ENCODE measurements around the gene PARP15.
"Not testable (repeated sequence)": the region's sequence is repeated elsewhere in the genome, so short reads cannot be mapped to it uniquely, and the experiment has no call there.

PARP15 gene

GRCh38 chr3:122668930-122669730 lies 91.7 kb downstream of the PARP15 start:
- DNase-seq (ENCODE audit: low read depth) = peak; percentile 41

DNA sequence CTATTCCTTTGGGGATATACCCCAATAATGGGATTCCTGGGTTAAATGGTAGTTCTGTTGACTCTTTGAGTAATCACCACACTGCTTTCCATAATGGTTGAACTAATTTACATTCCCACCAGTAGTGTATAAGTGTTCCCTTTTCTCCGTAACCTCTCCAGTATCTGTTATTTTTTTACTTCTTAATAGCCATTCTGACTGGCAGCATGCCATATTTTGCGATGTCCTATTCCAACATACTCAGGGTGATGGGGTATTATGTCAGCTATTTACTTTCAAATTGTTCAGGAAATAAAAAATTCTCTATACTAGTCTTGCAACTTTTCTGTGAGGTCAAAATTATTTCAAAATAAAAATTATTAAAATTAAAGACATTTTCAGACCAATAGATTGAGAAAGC lies 94.1 kb downstream of the PARP15 start:
- no peak for DNase-seq (ENCODE audit: low read depth)

GRCh38 chr3:122674339-122674738 lies 96.9 kb downstream of the PARP15 start:
- DNase-seq (ENCODE audit: low read depth) = no peak

DNA sequence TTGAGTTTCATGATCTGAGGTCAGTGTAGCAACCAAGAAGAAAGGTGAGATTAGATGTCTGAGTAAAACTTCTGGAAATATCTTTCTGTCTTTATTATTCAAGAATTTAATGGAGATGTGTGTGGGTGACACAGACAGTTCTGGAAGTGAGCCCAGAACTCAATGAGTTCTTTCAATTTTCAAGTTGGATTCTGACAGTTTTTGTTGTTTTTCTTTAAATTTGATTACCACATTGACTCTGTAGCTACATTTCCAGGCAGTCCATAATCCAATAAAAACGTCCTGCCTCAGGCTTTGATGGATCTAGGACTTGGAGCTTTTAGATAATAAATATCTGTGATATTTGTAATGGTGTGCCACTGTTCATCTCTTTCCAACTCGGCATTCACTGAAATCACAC lies 99.3 kb downstream of the PARP15 start:
- DNase-seq (ENCODE audit: low read depth) = no peak

DNA sequence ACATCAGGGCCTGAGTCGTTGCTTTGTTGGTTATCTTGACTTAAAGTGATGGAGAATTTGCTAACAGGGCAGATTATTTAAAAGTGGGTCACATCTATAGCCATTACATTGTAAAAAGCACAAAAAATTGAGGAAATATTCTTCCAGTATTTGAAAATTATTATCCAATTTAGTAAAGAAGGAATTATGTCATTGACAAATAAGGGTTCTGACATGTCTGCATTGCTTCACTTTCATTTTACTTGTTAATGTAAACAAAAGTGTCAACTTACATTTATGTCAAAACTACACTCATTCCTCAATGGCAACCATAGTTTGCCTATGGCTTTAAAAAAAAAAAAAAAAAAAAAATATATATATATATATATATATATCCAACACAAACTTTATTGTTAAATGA lies 99.8 kb downstream of the PARP15 start:
- no peak for DNase-seq (ENCODE audit: low read depth)

GRCh38 chr3:122678506-122678905 lies 101.1 kb downstream of the PARP15 start:
- no peak for DNase-seq (ENCODE audit: low read depth)

- peak; percentile 36 for DNase-seq (ENCODE audit: low read depth)
Observed at GRCh38 chr3:122679085-122679881, 101.8 kb downstream of the PARP15 start.

DNA sequence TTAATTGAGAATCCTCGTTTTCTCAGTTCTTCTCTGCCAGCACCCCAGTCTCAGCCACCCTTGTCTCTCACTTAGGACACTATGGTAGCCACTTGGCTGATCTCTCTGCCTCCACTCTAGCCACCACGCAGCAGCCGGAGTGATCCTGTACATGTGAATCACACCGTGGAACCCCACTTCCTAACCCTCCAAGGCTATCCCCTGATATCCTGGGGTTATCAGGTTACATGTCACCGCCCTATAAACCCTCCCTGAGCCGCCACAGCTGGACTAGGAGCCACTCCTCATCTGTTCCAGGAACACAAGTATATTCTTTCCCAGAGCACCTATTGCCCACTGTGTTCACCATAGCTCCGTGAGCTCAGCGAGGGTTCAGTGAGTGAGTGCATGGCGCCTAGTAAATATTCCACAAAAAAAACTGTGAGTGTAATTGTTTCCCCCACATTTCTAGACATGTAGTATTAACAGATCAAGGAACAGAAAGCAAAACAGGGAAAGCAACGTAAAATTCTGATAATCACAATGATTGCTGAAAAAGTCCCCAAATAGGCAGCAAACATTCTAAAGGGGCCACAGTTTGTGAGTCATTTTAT lies 102.5 kb downstream of the PARP15 start:
- no peak for DNase-seq (ENCODE audit: low read depth)

GRCh38 chr3:122680475-122681283 lies 103.2 kb downstream of the PARP15 start, which contains the start of gene PARP14:
Gene PARP14, plus strand, starts transcription at chr3:122680839. Its CDS starts 45 bp downstream, at chr3:122680884.
- no peak for DNase-seq (ENCODE audit: low read depth)

GRCh38 chr3:122681284-122681973 lies 104.0 kb downstream of the PARP15 start:
- DNase-seq (ENCODE audit: low read depth) = no peak

- no peak for DNase-seq (ENCODE audit: low read depth)
Observed at GRCh38 chr3:122681974-122682409, 104.5 kb downstream of the PARP15 start.

DNA sequence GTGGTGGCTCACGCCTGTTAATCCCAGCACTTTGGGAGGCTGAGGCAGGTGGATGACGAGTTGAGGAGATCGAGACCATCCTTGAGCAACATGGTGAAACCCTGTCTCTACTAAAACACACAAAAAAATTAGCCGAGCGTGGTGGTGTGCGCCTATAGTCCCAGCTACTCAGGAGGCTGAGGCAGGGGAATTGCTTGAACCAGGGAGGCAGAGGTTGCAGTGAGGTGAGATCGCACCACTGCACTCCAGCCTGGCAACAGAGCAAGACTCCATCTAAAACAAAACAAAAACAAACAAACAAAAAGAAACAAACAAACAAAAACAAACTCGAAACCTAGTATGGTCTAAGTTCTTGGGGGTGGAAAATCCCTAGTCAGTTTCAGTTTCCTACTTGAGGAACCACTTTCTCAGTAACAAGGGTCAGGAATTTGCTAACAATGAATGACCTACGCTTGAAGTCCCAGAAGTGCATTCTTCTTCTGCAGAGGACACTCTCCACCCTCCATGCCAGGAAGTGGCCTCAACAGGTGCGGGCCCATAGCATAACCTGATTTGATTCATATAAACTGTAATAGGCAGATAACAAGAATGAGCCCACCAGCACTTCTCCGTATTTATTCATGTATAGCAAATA lies 105.4 kb downstream of the PARP15 start:
- not testable (repeated sequence) for DNase-seq (ENCODE audit: low read depth)

GRCh38 chr3:122687298-122687697 lies 109.8 kb downstream of the PARP15 start:
- no peak for DNase-seq (ENCODE audit: low read depth)
